Aorta (tissue), 5 donors: Measurements from ENCODE around the gene ZBTB37. TPM values are rescaled to one million over a fixed set of nuclear protein-coding genes. Genes with fewer than 3 reads are reported as not detected.

ENCODE experiments used
- ATAC-seq: fragments of 200-7000 bp; cut with Tn5 transposase; one replicate; pipeline ENCODE4 v1.9.1; 2022; ENCODE audit warnings: moderate library complexity; ENCODE audit not compliant: low FRiP score
- DNase-seq, 2 donors: peaks; one replicate each; pipeline ENCODE4 v3.0.0-alpha.2; 2020
- H3K27ac ChIP-seq, 2 donors: one replicate each; pipeline ENCODE4 v1.5.1; 2013; ENCODE audit warnings: low read length in 2 of 2, mild to moderate bottlenecking in 2 of 2, moderate library complexity in 2 of 2, control low read depth in 1 of 2, inconsistent platforms in 1 of 2, low read depth in 1 of 2
- H3K27me3 ChIP-seq, 2 donors: one replicate each; pipeline ENCODE4 v1.6.1; 2013; ENCODE audit warnings: control low read depth in 1 of 2, low read length in 1 of 2, mild to moderate bottlenecking in 1 of 2, moderate library complexity in 1 of 2; ENCODE audit not compliant: insufficient read depth in 2 of 2, control insufficient read depth in 1 of 2
- H3K36me3 ChIP-seq, 2 donors: one replicate each; pipeline ENCODE4 v1.6.1; 2013; ENCODE audit warnings: control low read depth in 1 of 2, low read length in 1 of 2, mild to moderate bottlenecking in 1 of 2; ENCODE audit not compliant: insufficient read depth in 2 of 2, control insufficient read depth in 1 of 2
- H3K4me1 ChIP-seq, 2 donors: one replicate each; pipeline ENCODE4 v1.6.1; 2013; ENCODE audit warnings: low read length in 2 of 2, control low read depth in 1 of 2, mild to moderate bottlenecking in 1 of 2, moderate library complexity in 1 of 2; ENCODE audit not compliant: insufficient read depth in 2 of 2, control insufficient read depth in 1 of 2
- H3K4me3 ChIP-seq, 2 donors: one replicate each; pipeline ENCODE4 v1.5.1; 2013; ENCODE audit warnings: low read length in 2 of 2, control low read depth in 1 of 2, mild to moderate bottlenecking in 1 of 2
- H3K9me3 ChIP-seq: one replicate; pipeline ENCODE4 v1.6.1; 2013; ENCODE audit warnings: mild to moderate bottlenecking, low read length; ENCODE audit not compliant: control insufficient read depth
- WGBS, 2 donors: extraction: QIAGEN DNeasy Blood & Tissue Kit; methylation state at CpG; one replicate each; pipeline ENCODE4 v1.1.7; 2013; 5-methylcytosine and 5-hydroxymethylcytosine counted together
- intact Hi-C, 2 donors: fragments of 100-400 bp; cut with DNase I; formaldehyde crosslinking; loops; one replicate each; pipeline versions ENCODE4 v1.14.2 to v1.15.0; 2022
- polyA plus RNA-seq, 2 donors: library from polyadenylated mRNA; stranded (reverse); fragments of 200-250 nt; gene quantifications; one replicate each; pipeline ENCODE4 v1.2.3, GENCODE V29; 2013
- total RNA-seq, 2 donors: library from RNA; stranded (reverse); fragmentation: NEBNext Ultra II Directional; extraction: Animal tissue kit (Norgen Biotek cat#: 25700); gene quantifications; one replicate each; pipeline ENCODE4 v1.2.1, GENCODE V29; 2021
- donor health status: healthy with polysubstance abuse.
- donor health status: Bipolar disorder and iron deficiency.
- donor health status: DM: no; HTN: no; CAD: no.
- donor health status: DM: no; HTN: no; CAD: no.
- donor health status: DM: yes; HTN: yes; CAD: no.

Gene ZBTB37
- total and polyA plus RNA-seq, 4 donors: 0.63 to 19.9 (median 8.1) TPM

- intact Hi-C loops: no loop called here
- no peaks in the 10 kb centered on the region for H3K36me3 ChIP-seq
- ATAC-seq: no peak
- H3K9me3 ChIP-seq: no peaks in the 10 kb centered on the region
- no peaks in the 10 kb centered on the region for H3K4me1 ChIP-seq
- no peaks in the 10 kb centered on the region for H3K27me3 ChIP-seq
- 88 to 93% methylated on average over 1 of the region's 1 CpG for WGBS, 2 donors
- DNase-seq: no peak
- no peak overlapping the region for H3K4me3 ChIP-seq
- H3K27ac ChIP-seq: no peak overlapping the region
Observed at GRCh38 chr1:173934440-173934839, 66.3 kb downstream of the ZBTB37 start.

GRCh38 chr1:173937062-173937461, 68.9 kb downstream of the ZBTB37 start:
- no peak for ATAC-seq
- H3K27me3 ChIP-seq: no peaks in the 10 kb centered on the region
- 50 to 71% methylated on average over 2 of the region's 2 CpGs for WGBS, 2 donors

GRCh38 chr1:173946380-173946921, 78.3 kb downstream of the ZBTB37 start:
- intact Hi-C loops: no loop called here
- DNase-seq (no peak), ATAC-seq (no peak)
- H3K4me1 ChIP-seq: no peaks in the 10 kb centered on the region
- H3K9me3 ChIP-seq: no peaks in the 10 kb centered on the region
- peaks cover 4 to 6% of the 10 kb centered on the region in 2 donors for H3K36me3 ChIP-seq
- no peak overlapping the region for H3K4me3 ChIP-seq
- WGBS, 2 donors: 86 to 90% methylated on average over 4 of the region's 4 CpGs
- no peak overlapping the region for H3K27ac ChIP-seq
- H3K27me3 ChIP-seq: no peaks in the 10 kb centered on the region

More at GRCh38 chr1:173937062-173937461, 68.9 kb downstream of the ZBTB37 start:
- no peak for DNase-seq
- no peak overlapping the region for H3K27ac ChIP-seq
- no peaks in the 10 kb centered on the region for H3K4me1 ChIP-seq
- H3K9me3 ChIP-seq: no peaks in the 10 kb centered on the region
- intact Hi-C loops: no loop called here
- no peak overlapping the region for H3K4me3 ChIP-seq
- no peaks in the 10 kb centered on the region for H3K36me3 ChIP-seq

GRCh38 chr1:173948594-173948993, 80.4 kb downstream of the ZBTB37 start:
- DNase-seq: no peak
- H3K4me1 ChIP-seq: no peaks in the 10 kb centered on the region
- H3K36me3 ChIP-seq: peaks cover 2 to 3% of the 10 kb centered on the region in 2 donors
- intact Hi-C loops: no loop called here
- WGBS, 2 donors: 86 to 97% methylated on average over 4 of the region's 4 CpGs
- no peaks in the 10 kb centered on the region for H3K27me3 ChIP-seq
- H3K27ac ChIP-seq: no peak overlapping the region
- H3K4me3 ChIP-seq: no peak overlapping the region
- no peaks in the 10 kb centered on the region for H3K9me3 ChIP-seq
- no peak for ATAC-seq

Other genes starting within 250 kb of the ZBTB37 start
- gene TEX50, start 233.0 kb upstream of the ZBTB37 start, total RNA-seq: not detected
- not detected for gene TEX50, start 233.0 kb upstream of the ZBTB37 start, polyA plus RNA-seq
- gene ANKRD45, start 198.5 kb upstream of the ZBTB37 start, total RNA-seq: under 1 TPM; 0.33 to 0.39 TPM
- gene ANKRD45, start 198.5 kb upstream of the ZBTB37 start, polyA plus RNA-seq: under 1 TPM in 1 of 2 donors, not detected in 1; 0.28 TPM
- 10 to 100 TPM; 28.5 to 35.2 TPM for gene KLHL20, start 153.4 kb upstream of the ZBTB37 start, total RNA-seq
- 10 to 100 TPM; 13.3 to 17.4 TPM for gene KLHL20, start 153.4 kb upstream of the ZBTB37 start, polyA plus RNA-seq
- gene DARS2, start 43.7 kb upstream of the ZBTB37 start, total RNA-seq: 1 to 10 TPM; 8.6 to 10.0 TPM
- 1 to 10 TPM; 2.0 to 3.6 TPM for gene DARS2, start 43.7 kb upstream of the ZBTB37 start, polyA plus RNA-seq
- gene CENPL, start 43.5 kb upstream of the ZBTB37 start, total RNA-seq: 1 to 10 TPM; 4.5 to 4.8 TPM
- gene CENPL, start 43.5 kb upstream of the ZBTB37 start, polyA plus RNA-seq: 1 to 10 TPM; 1.9 to 5.9 TPM
- gene GAS5, start 391 bp upstream of the ZBTB37 start, total RNA-seq: 100 to 1,000 TPM; 201 to 307 TPM
- 100 to 1,000 TPM; 382 to 898 TPM for gene GAS5, start 391 bp upstream of the ZBTB37 start, polyA plus RNA-seq
- gene SERPINC1, start 48.9 kb downstream of the ZBTB37 start, total RNA-seq: not detected
- under 1 TPM in 1 of 2 donors, not detected in 1; 0.25 TPM for gene SERPINC1, start 48.9 kb downstream of the ZBTB37 start, polyA plus RNA-seq
- gene RC3H1, start 154.0 kb downstream of the ZBTB37 start, total RNA-seq: 10 to 100 TPM; 33.9 to 51.7 TPM
- gene RC3H1, start 154.0 kb downstream of the ZBTB37 start, polyA plus RNA-seq: 1 to 10 TPM; 4.5 to 5.4 TPM